ENCODE measurements around the gene ANKRD9.
A peak's percentile ranks its signal among the peaks of the same experiment; 100 is the strongest.
"Not testable (repeated sequence)": the region's sequence is repeated elsewhere in the genome, so short reads cannot be mapped to it uniquely, and the experiment has no call there.

Gene ANKRD9

GRCh38 chr14:102509746-102510615, at the start of gene ANKRD9:
ANKRD9 (minus strand) TSS chr14:102509776; CDS start chr14:102507889, 1,887 bp downstream.
- peak; percentile 71 to 73 for DNase-seq (ENCODE audit: extremely low read depth in 1 of 2, low read depth in 1 of 2)

- DNase-seq (ENCODE audit: extremely low read depth in 1 of 2, low read depth in 1 of 2): no peak
These were observed 49.0 kb upstream of the ANKRD9 start for GRCh38 chr14:102558556-102558955.

- DNase-seq (ENCODE audit: extremely low read depth in 1 of 2, low read depth in 1 of 2): no peak
These were observed 48.1 kb upstream of the ANKRD9 start for GRCh38 chr14:102557434-102558226.

GRCh38 chr14:102556098-102556677, 46.6 kb upstream of the ANKRD9 start:
- no peak for DNase-seq (ENCODE audit: extremely low read depth in 1 of 2, low read depth in 1 of 2)

GRCh38 chr14:102554821-102555819, 45.5 kb upstream of the ANKRD9 start:
- DNase-seq (ENCODE audit: extremely low read depth in 1 of 2, low read depth in 1 of 2): peak in 1 of 2 donors; percentile 45

GRCh38 chr14:102551995-102552705, 42.6 kb upstream of the ANKRD9 start:
- DNase-seq (ENCODE audit: extremely low read depth in 1 of 2, low read depth in 1 of 2): no peak

GRCh38 chr14:102550927-102551401, 41.4 kb upstream of the ANKRD9 start:
- DNase-seq (ENCODE audit: extremely low read depth in 1 of 2, low read depth in 1 of 2): not testable (repeated sequence)

GRCh38 chr14:102548616-102549240, 39.2 kb upstream of the ANKRD9 start:
- no peak for DNase-seq (ENCODE audit: extremely low read depth in 1 of 2, low read depth in 1 of 2)

GRCh38 chr14:102545461-102546265, 36.1 kb upstream of the ANKRD9 start:
- DNase-seq (ENCODE audit: extremely low read depth in 1 of 2, low read depth in 1 of 2): no peak

- DNase-seq (ENCODE audit: extremely low read depth in 1 of 2, low read depth in 1 of 2): no peak
These were observed 35.3 kb upstream of the ANKRD9 start for GRCh38 chr14:102544747-102545460.

GRCh38 chr14:102544046-102544746, 34.6 kb upstream of the ANKRD9 start:
- no peak for DNase-seq (ENCODE audit: extremely low read depth in 1 of 2, low read depth in 1 of 2)

GRCh38 chr14:102541771-102542170, 32.2 kb upstream of the ANKRD9 start:
- DNase-seq (ENCODE audit: extremely low read depth in 1 of 2, low read depth in 1 of 2): no peak

- DNase-seq (ENCODE audit: extremely low read depth in 1 of 2, low read depth in 1 of 2): not testable (repeated sequence)
These were observed 31.5 kb upstream of the ANKRD9 start for GRCh38 chr14:102541029-102541491.

GRCh38 chr14:102540315-102541028, 30.9 kb upstream of the ANKRD9 start:
- DNase-seq (ENCODE audit: extremely low read depth in 1 of 2, low read depth in 1 of 2): no peak

- no peak for DNase-seq (ENCODE audit: extremely low read depth in 1 of 2, low read depth in 1 of 2)
These were observed 30.2 kb upstream of the ANKRD9 start for GRCh38 chr14:102539544-102540314.

Data from activated CD8-positive, alpha-beta memory T cell treated with anti-CD3 and anti-CD28 coated beads for 1 hour (primary cell).